ENCODE data around the gene ITGAD.

The ITGAD gene

GRCh38 chr16:31371008-31371407 lies 22.1 kb upstream of the ITGAD start:
- no peak overlapping the region for H3K4me3 ChIP-seq (ENCODE audit: low read length)
- TF ChIP-seq EZH2phosphoT487 (IDR thresholded peaks at IDR 0.05; ENCODE audit: borderline replicate concordance, low read length) (no peak), CTCF (IDR thresholded peaks at IDR 0.05; ENCODE audit: low read depth, low read length, poor library complexity, severe bottlenecking) (no peak)
- H3K4me2 ChIP-seq (ENCODE audit: low read length): no peak overlapping the region
- no peaks in the 10 kb centered on the region for H3F3A ChIP-seq (ENCODE audit: control insufficient read depth, insufficient read depth)
- H3K79me2 ChIP-seq (ENCODE audit: control insufficient read depth, low read length): no peaks in the 10 kb centered on the region
- no peaks in the 10 kb centered on the region for H4K20me1 ChIP-seq (ENCODE audit: control insufficient read depth, insufficient read depth, low read depth, low read length)
- no peaks in the 10 kb centered on the region for H3K9me3 ChIP-seq (ENCODE audit: control insufficient read depth, insufficient read depth, low read length)
- H3K27ac ChIP-seq (ENCODE audit: low read depth, low read length): no peak overlapping the region
- H3K9me2 ChIP-seq (replicated peaks; ENCODE audit: control insufficient read depth, low read length): no peaks in the 10 kb centered on the region
- no peaks in the 10 kb centered on the region for H3K27me3 ChIP-seq (ENCODE audit: control insufficient read depth, low read length)
- peaks cover 8% of the 10 kb centered on the region for H3K4me1 ChIP-seq (ENCODE audit: control insufficient read depth, low read length)
- H3K36me3 ChIP-seq (ENCODE audit: control insufficient read depth, low read length): no peaks in the 10 kb centered on the region

- no peaks in the 10 kb centered on the region for H3K27me3 ChIP-seq (ENCODE audit: control insufficient read depth, low read length)
- H3K9me3 ChIP-seq (ENCODE audit: control insufficient read depth, insufficient read depth, low read length): no peaks in the 10 kb centered on the region
- H3K4me2 ChIP-seq (ENCODE audit: low read length): no peak overlapping the region
- TF ChIP-seq CTCF (IDR thresholded peaks at IDR 0.05; ENCODE audit: low read depth, low read length, poor library complexity, severe bottlenecking): no peak
- TF ChIP-seq EZH2phosphoT487 (IDR thresholded peaks at IDR 0.05; ENCODE audit: borderline replicate concordance, low read length): no peak
- H3K36me3 ChIP-seq (ENCODE audit: control insufficient read depth, low read length): no peaks in the 10 kb centered on the region
- H3F3A ChIP-seq (ENCODE audit: control insufficient read depth, insufficient read depth): no peaks in the 10 kb centered on the region
- H3K79me2 ChIP-seq (ENCODE audit: control insufficient read depth, low read length): no peaks in the 10 kb centered on the region
- H3K9me2 ChIP-seq (replicated peaks; ENCODE audit: control insufficient read depth, low read length): no peaks in the 10 kb centered on the region
- peaks cover 8% of the 10 kb centered on the region for H3K4me1 ChIP-seq (ENCODE audit: control insufficient read depth, low read length)
- no peaks in the 10 kb centered on the region for H4K20me1 ChIP-seq (ENCODE audit: control insufficient read depth, insufficient read depth, low read depth, low read length)
- H3K27ac ChIP-seq (ENCODE audit: low read depth, low read length): no peak overlapping the region
- H3K4me3 ChIP-seq (ENCODE audit: low read length): no peak overlapping the region
Observed at GRCh38 chr16:31371619-31372484, 21.3 kb upstream of the ITGAD start.

GRCh38 chr16:31373235-31373634 lies 19.9 kb upstream of the ITGAD start:
- Histone ChIP-seq H3F3A (ENCODE audit: control insufficient read depth, insufficient read depth) (no peaks in the 10 kb centered on the region), H3K9me2 (replicated peaks; ENCODE audit: control insufficient read depth, low read length) (no peaks in the 10 kb centered on the region), H3K27ac (ENCODE audit: low read depth, low read length) (no peak overlapping the region), H3K27me3 (ENCODE audit: control insufficient read depth, low read length) (no peaks in the 10 kb centered on the region), H3K79me2 (ENCODE audit: control insufficient read depth, low read length) (no peaks in the 10 kb centered on the region), H4K20me1 (ENCODE audit: control insufficient read depth, insufficient read depth, low read depth, low read length) (no peaks in the 10 kb centered on the region), H3K9me3 (ENCODE audit: control insufficient read depth, insufficient read depth, low read length) (no peaks in the 10 kb centered on the region), H3K36me3 (ENCODE audit: control insufficient read depth, low read length) (no peaks in the 10 kb centered on the region), H3K4me3 (ENCODE audit: low read length) (no peak overlapping the region), H3K4me2 (ENCODE audit: low read length) (no peak overlapping the region), H3K4me1 (ENCODE audit: control insufficient read depth, low read length) (no peaks in the 10 kb centered on the region)
- TF ChIP-seq EZH2phosphoT487 (IDR thresholded peaks at IDR 0.05; ENCODE audit: borderline replicate concordance, low read length) (no peak), CTCF (IDR thresholded peaks at IDR 0.05; ENCODE audit: low read depth, low read length, poor library complexity, severe bottlenecking) (no peak)
